COLO668 (cell line): ENCODE measurements around the gene GRID1.

Experiments used
- DNase-seq: peaks from one replicate; lab custom pipeline; 2025; ENCODE audit not compliant: unreplicated experiment; lab: John Stamatoyannopoulos, UW

The GRID1 gene

DNA sequence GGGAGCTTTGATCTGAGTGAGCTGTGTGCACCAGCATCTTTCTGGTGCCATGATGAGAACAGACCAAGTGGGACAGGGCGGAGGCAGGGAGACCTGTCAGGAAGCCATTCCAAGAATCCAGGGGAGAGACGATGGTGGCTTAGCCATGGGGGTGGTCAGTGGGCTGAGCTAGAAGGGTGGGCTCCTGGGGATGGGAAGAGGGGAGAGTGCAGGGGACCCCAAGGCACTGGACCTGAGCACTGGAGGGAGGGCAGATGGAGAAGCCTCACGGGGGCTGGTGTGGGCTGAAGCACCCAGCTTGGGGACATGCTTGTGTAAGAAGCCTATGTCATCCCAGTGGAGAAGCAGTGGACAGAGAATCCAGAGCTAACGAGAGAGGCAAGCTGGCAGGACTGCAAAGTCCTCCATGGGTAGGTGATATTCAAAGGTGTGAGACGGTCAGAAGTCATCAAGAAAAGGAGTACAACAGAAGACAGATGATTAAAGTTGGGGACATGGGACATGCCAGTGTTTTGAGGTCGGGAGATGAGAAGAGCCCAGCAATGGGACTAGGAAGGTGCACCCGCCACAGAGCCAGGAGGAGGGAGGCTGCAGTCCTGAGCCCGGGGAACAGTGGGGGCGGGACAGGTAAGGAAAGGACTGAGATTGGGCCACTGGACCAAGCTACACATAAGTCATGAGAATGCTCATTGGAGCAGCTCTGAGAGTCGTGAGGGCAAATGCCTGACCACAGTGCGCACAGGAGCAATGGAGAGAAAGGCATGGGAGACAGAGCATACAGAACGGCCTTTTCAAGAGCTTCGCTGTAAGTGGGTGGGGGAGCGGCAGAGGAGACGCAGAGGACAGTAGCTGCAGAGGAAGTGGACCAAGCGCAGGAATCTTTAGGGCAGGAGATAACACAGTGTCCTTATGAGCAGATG is 72.0 kb downstream of the GRID1 start:
- no peak for DNase-seq

DNA sequence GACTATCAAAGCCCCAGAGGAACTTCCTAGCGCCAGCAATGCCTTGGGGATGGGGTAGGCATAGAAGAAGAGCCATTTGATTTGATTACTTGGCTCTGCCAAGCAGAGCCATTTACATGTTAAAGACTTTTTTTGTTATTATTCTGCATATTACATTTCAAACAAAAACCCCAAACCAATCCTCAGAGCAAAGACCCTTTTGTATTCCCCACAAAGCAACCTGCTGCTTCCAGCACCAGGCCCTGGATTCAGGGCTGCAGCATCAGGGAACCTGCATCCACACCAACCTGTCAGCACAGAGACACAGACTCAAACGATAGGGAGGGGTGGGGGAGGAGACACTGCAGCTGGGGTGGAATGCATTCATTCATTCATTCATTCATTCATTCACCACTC is 73.2 kb downstream of the GRID1 start:
- DNase-seq = no peak

DNA sequence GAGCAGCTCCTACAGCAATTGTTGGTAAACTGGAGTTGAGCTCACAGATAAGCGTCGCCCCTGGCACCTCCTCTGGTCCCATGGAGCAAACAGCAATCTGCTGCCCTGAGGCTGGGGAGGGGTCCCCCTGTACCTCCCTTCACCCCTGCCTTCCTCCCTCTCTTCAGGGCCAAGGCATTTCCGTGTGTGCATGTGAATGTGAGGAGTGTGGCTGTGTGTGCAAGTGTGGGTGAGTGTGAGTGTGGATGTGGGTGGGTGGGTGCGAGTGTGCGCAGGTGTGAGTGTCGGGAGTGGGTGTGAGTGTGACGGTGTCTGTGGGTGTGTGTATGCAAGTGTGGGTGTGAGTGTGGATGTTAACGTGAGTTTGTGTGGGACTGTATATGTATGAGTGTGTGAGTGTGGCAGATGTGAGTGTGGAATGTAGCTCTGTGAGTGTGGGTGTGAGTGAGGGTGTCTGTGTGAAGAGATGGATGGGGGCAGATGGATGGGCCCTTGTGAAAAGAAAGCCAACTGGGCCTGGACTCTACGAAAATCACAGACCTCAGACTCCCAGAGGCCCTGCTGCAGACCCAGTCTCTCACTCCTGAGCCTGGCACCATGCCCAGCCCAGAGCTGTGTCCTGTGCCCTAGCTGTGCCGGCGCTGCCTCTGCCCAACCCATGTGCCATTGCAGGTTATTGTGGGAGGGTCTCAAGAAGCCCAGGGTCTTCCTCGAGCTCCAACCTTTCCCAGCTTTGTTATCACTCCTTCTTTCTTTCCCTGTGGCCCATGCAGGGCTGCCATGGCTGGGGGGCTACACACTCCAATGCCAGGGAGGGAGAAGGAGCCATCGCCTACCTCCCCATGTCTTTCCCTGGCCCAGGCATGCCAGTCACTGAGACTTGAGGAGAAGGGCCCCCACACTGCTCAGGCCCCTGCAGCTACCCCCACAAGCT is 73.9 kb downstream of the GRID1 start:
- no peak for DNase-seq

DNA sequence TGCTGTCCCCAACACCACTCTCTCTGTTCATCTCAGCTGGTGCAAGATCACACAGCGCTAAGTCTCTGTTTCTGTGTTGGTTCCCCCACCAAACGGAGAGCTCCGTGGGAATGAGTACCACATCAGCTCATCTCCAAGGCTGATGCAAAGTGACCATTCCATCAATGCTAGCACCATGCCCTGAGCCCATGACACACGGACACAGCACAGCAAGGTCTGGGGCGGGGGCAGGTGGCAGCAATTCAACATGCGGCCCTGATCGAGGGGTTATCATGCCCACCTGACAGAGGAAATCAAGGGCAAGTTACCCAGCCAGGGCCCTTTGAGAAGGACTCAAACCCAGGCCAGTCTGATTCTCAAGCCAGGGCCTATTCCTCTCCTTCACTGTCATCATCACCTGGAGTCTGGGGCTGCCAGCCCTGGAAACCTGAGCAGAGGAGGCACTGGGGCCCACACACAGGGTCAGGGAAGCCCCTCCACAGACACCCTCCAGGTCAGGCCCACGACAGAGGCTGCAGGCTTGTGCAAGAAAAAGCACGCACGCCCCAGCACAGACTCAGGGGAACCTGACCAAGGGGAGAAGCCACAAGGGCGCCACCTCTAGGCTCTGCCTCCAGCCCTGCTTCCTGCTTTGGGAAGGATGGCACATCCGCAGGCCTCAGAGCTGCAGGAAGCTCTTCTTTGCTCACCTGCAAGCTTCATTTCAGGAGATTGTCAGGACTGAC is 74.8 kb downstream of the GRID1 start:
- no peak for DNase-seq

DNA sequence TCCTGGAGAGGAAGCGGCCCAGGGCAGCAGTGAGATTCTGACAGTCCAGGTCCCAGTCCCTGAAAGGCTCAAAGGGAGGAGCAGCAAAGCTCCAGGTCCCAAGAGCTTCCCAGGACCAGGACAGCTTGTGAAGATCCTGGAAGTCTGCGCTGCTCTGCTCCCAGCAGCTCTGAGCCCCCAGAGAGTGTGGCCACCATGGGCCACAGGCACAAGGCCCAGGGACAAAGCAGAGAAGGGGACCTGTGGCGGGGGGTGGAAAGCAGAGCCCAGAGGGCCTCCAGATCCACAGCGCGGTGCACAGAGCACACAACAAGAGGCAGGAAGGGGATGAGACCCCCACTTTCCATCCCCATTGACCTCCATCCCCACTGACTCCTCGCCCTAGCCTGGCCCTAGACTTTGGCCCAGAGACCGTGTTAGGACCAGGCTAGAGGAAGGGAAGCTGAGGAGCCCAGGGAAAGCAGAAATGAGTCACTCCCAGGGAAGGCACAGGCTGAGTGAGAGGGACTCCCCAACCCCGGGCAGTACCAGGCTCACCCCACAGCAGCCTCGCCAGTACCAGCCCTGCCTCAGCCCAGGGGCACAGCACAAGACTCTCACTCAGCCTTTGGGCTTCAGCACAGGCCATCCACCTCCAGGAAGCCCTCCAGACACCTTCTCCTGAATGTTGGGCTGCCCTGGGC is 75.5 kb downstream of the GRID1 start:
- no peak for DNase-seq

DNA sequence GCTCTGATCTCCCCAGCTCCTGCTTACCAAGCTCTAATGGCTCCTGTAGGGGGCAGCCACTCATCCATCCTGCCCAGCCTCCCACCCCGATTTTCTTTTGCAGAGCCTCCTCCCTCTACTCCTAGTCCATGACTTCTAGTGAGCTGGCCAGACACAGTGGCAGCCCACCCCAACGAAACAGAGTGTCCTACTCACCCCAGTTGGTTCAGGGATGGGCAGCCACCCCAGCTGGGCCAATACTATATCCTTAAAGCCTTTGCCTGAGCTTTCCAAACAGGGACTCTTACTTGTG is 77.1 kb downstream of the GRID1 start:
- no peak for DNase-seq

DNA sequence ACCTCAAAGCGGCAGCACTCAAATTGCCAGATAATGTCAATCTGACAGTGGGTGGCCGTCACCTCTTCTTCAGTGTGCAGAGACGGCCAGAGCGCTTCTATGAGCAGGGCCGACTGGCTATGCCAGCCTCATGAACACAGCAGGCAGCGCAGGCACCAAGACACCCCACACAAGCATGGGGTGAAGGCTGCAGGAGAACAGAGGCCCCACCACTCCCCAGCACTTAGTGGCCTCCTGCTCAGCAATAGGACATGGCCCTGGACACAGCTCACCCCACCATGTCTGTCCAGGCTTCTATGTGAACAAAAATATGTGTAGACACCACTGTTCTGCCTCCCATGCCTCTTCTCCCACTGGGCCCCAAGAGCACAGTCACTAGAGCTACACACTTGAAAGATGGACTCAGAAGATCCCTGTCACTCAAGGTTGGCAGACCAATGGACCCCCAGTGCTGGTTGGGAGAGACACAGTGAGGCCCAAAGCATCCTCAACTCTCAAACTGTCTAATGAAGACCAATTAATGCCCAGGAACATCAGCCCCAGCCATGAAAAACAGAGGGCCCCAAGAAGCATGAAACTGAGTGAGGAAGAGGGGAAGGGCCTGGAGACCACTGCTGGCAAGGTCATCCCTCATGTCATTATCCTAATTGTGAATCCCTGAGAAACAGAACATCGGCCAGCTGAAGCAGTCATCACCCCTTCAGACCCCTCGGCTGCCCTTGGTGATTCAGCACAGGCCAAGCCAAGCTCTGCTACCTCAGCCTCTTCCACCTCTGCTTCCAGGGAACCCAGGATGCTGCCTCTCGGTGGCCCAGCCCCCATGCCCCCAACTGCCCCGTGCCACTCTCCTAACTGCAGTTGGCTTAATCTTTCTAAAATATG is 77.7 kb downstream of the GRID1 start:
- no peak for DNase-seq

DNA sequence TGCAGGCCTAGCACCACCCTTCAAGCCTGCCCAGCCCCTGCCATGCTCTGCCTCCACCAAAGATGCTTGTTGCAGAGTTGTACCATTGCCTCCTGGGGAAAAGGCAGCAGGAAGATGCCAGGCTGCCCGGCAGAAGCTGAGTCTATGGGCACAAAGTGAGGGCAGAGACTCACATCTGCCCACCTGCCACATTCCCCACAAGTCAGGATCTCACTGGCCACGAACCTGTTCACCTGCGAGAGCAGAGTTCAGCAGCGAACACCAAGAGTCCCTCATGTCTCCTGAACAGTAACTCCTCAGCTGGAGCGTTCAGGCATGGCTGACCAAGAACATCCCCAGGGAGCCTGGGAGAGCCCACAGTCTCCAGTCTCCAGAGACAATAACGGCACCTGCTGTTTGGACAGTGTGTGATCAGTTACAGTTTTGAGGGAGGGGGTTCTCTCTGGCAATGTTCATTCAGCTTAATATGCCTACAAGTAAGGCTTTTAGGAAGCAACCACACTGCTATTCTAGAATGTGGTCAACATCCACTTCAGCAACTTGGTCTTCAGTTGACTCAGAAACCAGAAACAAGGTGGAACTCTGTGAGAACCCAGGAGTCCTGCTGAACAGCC is 78.5 kb downstream of the GRID1 start:
- no peak for DNase-seq

DNA sequence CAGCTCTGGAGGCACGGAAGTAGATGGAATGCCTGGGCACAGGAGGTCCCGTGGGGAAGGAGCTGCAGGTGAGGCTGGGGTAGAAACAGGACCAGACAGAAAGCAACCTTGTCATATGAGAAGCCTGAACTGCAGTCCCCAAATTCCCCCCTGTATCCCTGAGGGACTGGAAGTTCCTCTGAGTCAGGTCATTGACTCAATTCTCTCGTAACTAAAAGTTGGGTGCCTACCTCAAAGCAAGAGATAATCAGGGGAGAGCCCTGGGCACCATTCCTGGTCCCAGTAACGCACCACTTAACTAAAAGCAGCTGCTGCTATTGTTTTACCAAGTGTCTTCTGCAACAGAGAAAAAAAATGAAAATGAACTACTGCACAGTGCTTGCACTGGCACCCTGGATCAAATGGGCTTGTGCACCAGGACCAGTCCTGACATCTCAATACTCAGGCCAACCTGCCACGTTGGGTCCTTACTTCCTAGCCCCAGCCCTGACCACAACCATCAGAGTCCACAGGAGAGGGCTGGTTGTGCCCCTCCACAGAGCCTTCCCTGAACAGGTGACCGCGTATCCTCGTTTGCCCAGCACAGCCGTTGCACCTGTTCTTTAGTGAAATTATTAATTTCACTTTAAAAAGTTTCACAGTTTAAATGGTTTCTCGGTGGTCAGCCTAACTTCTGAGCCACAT is 79.3 kb downstream of the GRID1 start:
- no peak for DNase-seq

DNA sequence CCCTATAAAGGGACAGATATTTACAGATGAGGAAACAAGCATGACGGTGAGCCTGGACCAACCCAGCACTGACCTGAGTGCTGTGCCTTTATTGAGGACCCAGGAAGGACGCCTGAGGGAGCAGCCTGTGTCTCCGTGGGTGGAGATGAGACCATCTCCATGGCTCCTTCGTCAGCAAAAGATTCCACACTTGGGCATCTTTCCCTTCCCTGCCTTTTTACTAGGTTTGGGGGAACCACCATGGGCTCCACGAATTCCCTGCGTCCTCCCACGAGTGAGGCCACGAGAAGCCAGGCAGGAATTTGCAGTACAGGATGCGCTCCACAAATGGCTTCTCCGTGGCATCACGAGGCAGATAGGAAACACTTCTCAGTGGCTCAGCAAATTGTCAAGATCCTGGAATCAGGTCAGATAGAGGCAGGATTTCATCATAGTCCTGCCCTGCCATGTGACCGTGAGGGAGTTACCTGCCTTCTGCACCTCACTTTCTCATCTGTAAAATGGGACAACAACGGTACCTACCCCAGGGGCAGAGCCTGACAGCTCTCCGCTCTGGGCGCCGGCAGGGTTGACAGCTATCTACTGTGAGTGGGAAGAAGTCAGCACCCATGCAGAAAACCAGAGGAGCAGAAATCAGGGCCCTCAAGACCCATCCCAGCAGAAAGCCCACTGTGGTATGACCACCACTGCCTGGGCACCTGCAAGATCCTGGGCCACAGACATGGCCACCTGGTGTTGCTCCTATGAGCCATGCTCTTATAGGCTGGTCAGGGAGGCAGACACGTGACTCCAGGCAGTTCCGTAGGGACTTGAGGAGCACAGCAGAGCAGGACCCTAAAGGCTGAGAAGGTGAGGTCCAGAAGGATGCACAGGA is 80.1 kb downstream of the GRID1 start:
- DNase-seq = no peak

DNA sequence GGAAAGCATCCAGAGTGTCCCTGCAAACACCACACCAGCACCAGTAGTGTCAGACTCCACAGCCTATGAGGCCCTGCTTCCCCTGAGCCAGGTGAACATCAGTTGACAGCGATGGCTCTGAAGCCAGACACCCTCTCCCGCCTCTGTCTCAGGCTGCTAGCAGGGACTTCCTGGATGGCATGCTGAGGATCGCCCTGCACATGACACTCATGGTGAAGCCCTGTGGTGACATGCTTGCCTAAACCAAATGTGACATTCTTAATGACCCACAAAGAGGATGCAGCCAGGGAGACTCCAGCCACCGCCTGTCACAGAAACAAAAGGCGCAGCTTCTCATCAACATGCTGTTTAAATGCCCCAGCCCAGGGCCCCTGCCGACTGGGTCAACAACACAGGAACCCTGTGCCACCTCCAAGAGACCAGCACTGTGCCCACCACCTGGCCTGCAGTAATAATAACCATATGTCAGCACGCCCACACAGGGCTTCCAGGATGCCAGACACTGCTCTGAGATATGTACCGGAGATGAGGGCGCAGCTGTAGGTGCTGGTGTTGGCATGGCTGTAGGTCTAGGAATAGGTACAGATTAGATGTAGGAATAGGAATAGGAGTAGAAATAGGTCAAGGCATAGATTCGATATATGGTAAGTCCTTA is 81.3 kb downstream of the GRID1 start:
- DNase-seq = no peak

DNA sequence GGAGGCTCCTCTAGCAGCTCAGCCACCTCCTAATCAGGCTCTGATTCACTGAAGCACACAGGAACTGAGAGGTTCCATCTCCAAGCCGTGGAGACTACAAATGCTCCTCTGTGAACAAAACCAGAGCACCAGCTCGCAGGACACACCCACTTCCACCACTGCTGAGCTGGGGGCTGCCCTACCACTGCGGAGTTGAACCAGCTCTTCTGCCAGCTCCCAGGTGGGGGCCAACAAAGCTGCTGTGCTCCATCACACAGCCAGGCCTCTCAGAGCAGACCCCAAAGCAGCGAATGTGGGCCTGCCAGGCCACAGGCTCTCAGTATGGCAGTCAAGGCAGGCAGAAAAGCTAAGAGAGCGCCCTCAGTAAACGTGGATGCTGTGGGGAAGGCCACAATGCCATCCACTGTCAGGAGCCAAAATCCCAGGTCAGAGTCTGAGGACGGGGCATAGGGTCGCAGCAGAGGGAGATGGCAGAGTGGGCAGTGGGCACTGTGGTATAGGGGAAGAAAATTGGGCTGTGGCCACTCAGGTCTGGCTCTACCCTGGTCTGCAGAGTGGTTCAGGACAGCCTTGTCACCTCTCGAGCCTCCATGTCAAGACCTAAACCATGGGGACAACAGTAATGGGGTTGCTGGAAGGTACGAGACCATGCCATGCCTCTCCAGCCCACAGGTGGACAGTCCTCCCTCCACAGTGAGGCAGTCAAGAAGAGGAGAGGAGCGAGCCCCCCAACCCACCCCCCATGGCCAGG is 82.1 kb downstream of the GRID1 start:
- no peak for DNase-seq

DNA sequence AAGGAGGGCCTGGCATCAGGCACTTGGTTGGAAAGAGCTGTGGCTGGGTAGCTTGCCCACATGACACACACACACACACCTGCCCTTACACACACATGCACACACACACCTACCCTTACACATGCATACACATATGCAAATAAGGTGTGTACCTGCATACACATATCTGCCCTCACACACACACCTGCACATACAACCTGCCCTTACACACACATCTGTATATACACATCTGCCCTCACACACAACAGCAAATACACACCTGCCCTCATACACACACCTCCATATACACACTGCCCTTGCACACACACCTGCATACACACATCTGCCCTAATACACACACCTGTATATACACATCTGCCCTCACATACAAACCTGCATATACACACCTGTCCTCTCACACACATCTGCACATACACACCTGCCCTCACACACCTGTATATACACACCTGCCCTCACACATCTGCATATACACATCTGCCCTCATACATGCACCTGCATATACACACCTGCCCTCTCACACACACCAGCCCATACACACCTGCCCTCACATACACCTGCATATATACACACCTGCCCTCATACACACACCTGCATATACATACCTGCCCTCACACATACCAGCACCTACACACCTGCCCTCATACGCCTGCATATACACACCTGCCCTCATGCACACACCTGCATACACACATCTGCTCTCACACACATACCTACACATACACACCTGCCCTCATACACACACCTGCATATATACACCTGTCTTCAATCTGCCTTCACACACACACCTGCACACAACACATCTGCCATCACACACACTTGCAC is 82.9 kb downstream of the GRID1 start:
- DNase-seq = no peak

DNA sequence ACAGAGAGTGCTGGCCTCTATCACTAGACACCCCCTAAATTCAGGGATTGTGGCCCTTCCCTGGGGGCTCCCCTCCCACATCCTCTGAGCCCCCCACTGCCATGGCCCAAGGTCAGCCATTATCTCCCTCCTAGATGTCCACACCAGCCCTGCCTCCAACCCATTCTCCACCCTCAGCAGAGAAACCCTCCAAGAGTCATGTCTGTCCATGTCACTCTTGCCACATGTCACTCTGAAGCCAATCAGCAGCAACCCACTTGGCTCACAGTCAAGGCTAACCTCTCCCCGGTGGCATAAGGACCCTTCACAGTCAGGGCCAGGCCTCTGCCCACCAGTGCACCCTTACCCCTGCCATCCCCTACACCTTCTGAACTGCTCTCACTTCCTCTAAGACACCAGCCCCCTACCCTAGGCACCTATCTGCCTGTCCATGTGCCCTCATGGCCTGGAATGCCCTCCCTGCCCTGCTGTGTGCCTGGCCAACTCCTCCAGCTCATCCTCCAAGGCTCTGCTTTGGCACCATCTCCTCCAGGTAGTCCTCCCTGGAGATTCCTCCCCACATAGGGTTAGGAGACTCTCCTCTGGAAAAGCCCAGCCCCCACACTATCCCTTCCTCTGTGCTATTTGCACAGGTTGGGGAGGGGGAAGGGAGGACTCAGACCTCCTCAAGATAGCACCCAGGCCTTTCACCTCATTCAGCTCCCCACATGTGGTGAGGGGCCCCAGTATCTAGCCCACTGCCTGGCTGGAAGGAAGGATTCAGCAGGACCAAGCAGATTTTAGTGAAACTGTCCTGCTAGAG is 83.7 kb downstream of the GRID1 start:
- DNase-seq = no peak

DNA sequence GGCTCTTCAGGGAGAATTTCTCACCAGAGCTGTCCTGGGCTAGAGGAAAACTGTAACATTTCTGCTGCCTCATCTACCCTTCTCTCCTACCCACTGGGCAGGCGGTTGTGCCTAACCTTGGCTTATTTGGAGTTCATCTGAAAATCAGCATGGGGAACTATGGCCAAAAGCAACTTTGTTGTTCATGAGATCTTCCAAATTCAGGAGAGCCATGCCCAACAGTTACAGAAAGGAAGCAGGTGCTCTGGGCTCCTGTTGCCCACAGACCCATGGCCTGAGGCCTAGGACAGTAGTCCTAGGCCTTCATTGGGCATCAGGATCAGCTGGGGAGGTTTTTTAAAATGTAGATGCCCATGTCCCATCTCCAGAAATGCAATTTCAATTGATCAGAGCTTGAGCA is 85.2 kb downstream of the GRID1 start:
- no peak for DNase-seq
